ENCODE data around the gene ACTL8. TPM values are rescaled to one million over a fixed set of nuclear protein-coding genes. Genes with fewer than 3 reads are reported as not detected.

ACTL8 gene
- total and polyA plus RNA-seq, 2 of the 4 experiments (the other 2 are of a cell fraction), result under 0.01 to 0.07 TPM

DNA sequence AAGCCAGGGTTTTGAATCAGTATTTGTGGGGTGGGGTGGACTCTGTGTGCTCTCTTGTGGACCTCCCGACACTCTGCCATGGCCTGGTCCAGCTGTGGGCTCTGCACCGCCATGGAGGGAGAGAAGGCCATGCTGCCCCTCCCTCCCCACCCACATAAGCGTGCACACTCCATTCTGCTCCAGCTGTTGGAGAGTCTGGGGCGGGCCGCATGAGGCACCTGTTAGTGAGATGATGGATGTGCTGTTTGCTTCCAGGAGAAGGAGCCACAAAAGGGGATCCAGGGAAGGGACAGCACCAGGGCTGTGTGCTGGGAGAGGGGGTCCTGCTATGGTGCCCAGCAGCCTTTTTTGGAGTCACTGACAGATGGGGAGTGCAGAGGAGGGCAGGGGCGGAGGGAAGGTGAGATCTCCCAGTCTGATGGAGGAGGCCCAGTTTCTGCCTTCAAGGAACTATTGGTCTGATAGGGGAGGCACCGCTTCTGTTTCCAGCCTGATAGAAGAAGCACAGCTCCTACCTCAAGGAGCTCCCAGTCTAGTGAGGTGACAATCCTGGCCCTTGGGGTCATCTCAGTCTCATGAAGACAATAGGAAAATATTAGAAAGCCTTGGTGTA is 101.5 kb downstream of the ACTL8 start:
- no peaks in the 10 kb centered on the region for H3K36me3 ChIP-seq (ENCODE audit: control insufficient read depth, insufficient read depth, low read length)
- ChIA-PET POLR2A (ENCODE audit: unreplicated experiment) (interaction anchor here (0.6 kb wide), 1 partner anchor 806 kb away, joined by 6 read pairs; no protein-coding TSS in a partner anchor), CTCF (no interaction called here)
- no peak overlapping the region for H3K27ac ChIP-seq (ENCODE audit: insufficient read depth, low read length)
- peaks cover 4% of the 10 kb centered on the region; the same call in 1 of the 2 replicates for H3K27me3 ChIP-seq (ENCODE audit: control insufficient read depth, insufficient read depth, low read length)
- H3K9ac ChIP-seq (ENCODE audit: low read depth, low read length), result no peak overlapping the region
- H2BK5ac ChIP-seq (ENCODE audit: low read depth, low read length, poor library complexity, severe bottlenecking), result no peak overlapping the region
- H2AK9ac ChIP-seq (replicated peaks; ENCODE audit: low read depth, low read length, poor library complexity), result no peak overlapping the region
- dilution Hi-C loops (cut with HindIII; ENCODE audit: low sequenced_read_pairs, unreplicated experiment) (no loop called here), in situ Hi-C loops (cut with MboI; ENCODE audit: low sequenced_read_pairs) (no loop called here), intact Hi-C loops (cut with micrococcal nuclease) (no loop called here)
- no peak overlapping the region for H4K91ac ChIP-seq (ENCODE audit: insufficient read depth, low read depth, low read length)
- no TSS peak for BruUV-seq (replicated peaks)
- H3K4ac ChIP-seq (ENCODE audit: low read depth, low read length), result no peak overlapping the region
- ATAC-seq (ENCODE audit: low read depth) (no peak), DNase-seq (no peak)
- no peak overlapping the region for H4K8ac ChIP-seq (ENCODE audit: low read depth in 2 of 2, low read length in 2 of 2)
- H3K9me3 ChIP-seq (ENCODE audit: control insufficient read depth, insufficient read depth, low read length), result no peaks in the 10 kb centered on the region
- no peak overlapping the region for H2BK20ac ChIP-seq (ENCODE audit: low read depth, low read length)
- H3K56ac ChIP-seq (ENCODE audit: extremely low read depth, insufficient read depth, low read length), result no peak overlapping the region
- H3K9me1 ChIP-seq (ENCODE audit: insufficient read depth, low read length), result no peaks in the 10 kb centered on the region
- no peak overlapping the region for H2BK15ac ChIP-seq (ENCODE audit: low read depth, low read length)
- H3K4me1 ChIP-seq (ENCODE audit: control insufficient read depth, insufficient read depth, low read length), result peaks cover 1% of the 10 kb centered on the region; the same call in 1 of the 2 replicates
- H3K14ac ChIP-seq (replicated peaks; ENCODE audit: low read depth, low read length), result no peak overlapping the region
- no peak overlapping the region for H3K23ac ChIP-seq (ENCODE audit: low read depth, low read length)
- 100% methylated on average over 1 of the region's 7 CpGs; no CpG with 5 or more reads in 1 of the 2 experiments for WGBS, 2 experiments (ENCODE audit: extremely low coverage in 2 of 2, insufficient read length in 1 of 2)
- no peaks in the 10 kb centered on the region for H4K20me1 ChIP-seq (ENCODE audit: insufficient read depth, low read length)
- no peak overlapping the region for H3K18ac ChIP-seq (ENCODE audit: low read depth, low read length)
- H3K4me2 ChIP-seq (ENCODE audit: low read depth, low read length), result no peak overlapping the region
- H3K4me3 ChIP-seq (ENCODE audit: insufficient read depth, low read depth, low read length), result no peak overlapping the region
- no peak overlapping the region for H4K5ac ChIP-seq (ENCODE audit: low read depth, low read length)
- no peak overlapping the region for H2AK5ac ChIP-seq (ENCODE audit: low read depth, low read length)
- no peak overlapping the region for H2BK120ac ChIP-seq (ENCODE audit: low read depth, low read length)
- no peaks in the 10 kb centered on the region for H3K79me1 ChIP-seq (ENCODE audit: low read depth in 1 of 2, low read length in 2 of 2)
- no peak overlapping the region for H2AFZ ChIP-seq (replicated peaks; ENCODE audit: low read length, poor library complexity)
- no peak for TF ChIP-seq SMC3 (IDR thresholded peaks at IDR 0.05; ENCODE audit: low read depth, low read length)
- TF ChIP-seq BHLHE40 (IDR thresholded peaks at IDR 0.05; ENCODE audit: low read depth, low read length), result no peak
- TF ChIP-seq MXI1 (IDR thresholded peaks at IDR 0.05; ENCODE audit: borderline replicate concordance, low read depth, low read length), result no peak
- no peak for TF ChIP-seq RAD21 (IDR thresholded peaks at IDR 0.05; ENCODE audit: low read length)
- no peak for TF ChIP-seq RFX5 (IDR thresholded peaks at IDR 0.05; ENCODE audit: low read depth, low read length)

Measured in IMR-90 (cell line).